H1 (cell line): ENCODE measurements around the gene RASAL2. TPM values are rescaled to one million over a fixed set of nuclear protein-coding genes. Genes with fewer than 3 reads are reported as not detected.

Source experiments
- CTCF ChIA-PET: fragments of 300-600 bp; sonication (Branson Sonifier 250); formaldehyde crosslinking; loops from one replicate; lab custom pipeline; 2021; ENCODE audit not compliant: partially characterized antibody; lab: Charles Lee
- POLR2A ChIA-PET: fragments of 300-600 bp; sonication (Branson Sonifier 250); formaldehyde crosslinking; loops from one replicate; lab custom pipeline; 2021; ENCODE audit warnings: inconsistent platforms; ENCODE audit not compliant: partially characterized antibody; lab: Charles Lee
- DNase-seq, 2 experiments: peaks; one replicate each; pipeline versions ENCODE4 v3.0.0 to v3.0.0-alpha.2; 2010 to 2022; ENCODE audit warnings: low spot score in 2 of 2, low read depth in 1 of 2, mixed read lengths in 1 of 2
- FAIRE-seq: peaks from 2 replicates; lab custom pipeline; 2011; peaks lifted over from hg19 to GRCh38; lab: Jason Lieb, UNC
- H2AFZ ChIP-seq: 2 replicates; pipeline ENCODE4 v1.8.1; 2012; ENCODE audit warnings: low read length, inconsistent platforms
- H2AK5ac ChIP-seq: 2 replicates; pipeline ENCODE4 v1.6.1; 2013; ENCODE audit warnings: low read depth, low read length
- H2BK120ac ChIP-seq: replicated peaks from 2 replicates; pipeline ENCODE3; 2013; ENCODE audit warnings: low read depth, low read length, inconsistent platforms
- H2BK12ac ChIP-seq: 2 replicates; pipeline ENCODE4 v1.6.1; 2013; ENCODE audit warnings: low read depth, low read length
- H2BK15ac ChIP-seq: 2 replicates; pipeline ENCODE4 v1.6.1; 2013; ENCODE audit warnings: low read length
- H2BK20ac ChIP-seq: 2 replicates; pipeline ENCODE4 v1.6.1; 2013; ENCODE audit warnings: low read length
- H2BK5ac ChIP-seq: 2 replicates; pipeline ENCODE4 v1.6.1; 2013; ENCODE audit warnings: low read depth, low read length
- H3K14ac ChIP-seq: 2 replicates; pipeline ENCODE4 v1.6.1; 2013; ENCODE audit warnings: inconsistent platforms; ENCODE audit not compliant: insufficient read length
- H3K18ac ChIP-seq: 2 replicates; pipeline ENCODE4 v1.6.1; 2013; ENCODE audit warnings: low read length; ENCODE audit errors: extremely low read depth
- H3K23ac ChIP-seq: 2 replicates; pipeline ENCODE4 v1.6.1; 2013; ENCODE audit warnings: inconsistent platforms; ENCODE audit not compliant: insufficient read length
- H3K23me2 ChIP-seq: 2 replicates; pipeline ENCODE4 v1.6.1; 2013; ENCODE audit warnings: low read depth, low read length
- H3K27ac ChIP-seq: 2 replicates; pipeline ENCODE4 v1.6.1; 2011; ENCODE audit warnings: low read depth, low read length, inconsistent platforms
- H3K27me3 ChIP-seq, 4 experiments: replicated peaks in 1 of 4; 1 replicate in 1 of 4; 2 replicates in 3 of 4; pipeline versions ENCODE4 v1.6.1 to v1.8.1; 2011 to 2013; ENCODE audit warnings: low read length in 3 of 4, mild to moderate bottlenecking in 3 of 4, inconsistent platforms in 2 of 4, mixed read lengths in 2 of 4, moderate library complexity in 1 of 4; ENCODE audit not compliant: control insufficient read depth in 3 of 4, insufficient read depth in 3 of 4; ENCODE audit errors: extremely low read depth in 1 of 4
- H3K36me3 ChIP-seq, 4 experiments: 2 replicates each; pipeline versions ENCODE4 v1.6.1 to v1.8.1; 2011 to 2013; ENCODE audit warnings: mild to moderate bottlenecking in 4 of 4, low read length in 3 of 4, moderate library complexity in 2 of 4, control low read depth in 1 of 4, inconsistent platforms in 1 of 4; ENCODE audit not compliant: insufficient read depth in 4 of 4, control insufficient read depth in 2 of 4
- H3K4ac ChIP-seq: replicated peaks from 2 replicates; pipeline ENCODE3; 2013; ENCODE audit warnings: low read length, low read depth, mixed read lengths, inconsistent platforms; ENCODE audit not compliant: insufficient read length
- H3K4me1 ChIP-seq, 4 experiments: replicated peaks in 1 of 4; 1 replicate in 1 of 4; 2 replicates in 3 of 4; pipeline versions ENCODE4 v1.6.1 to v1.8.1; 2011 to 2013; ENCODE audit warnings: low read length in 3 of 4, inconsistent platforms in 2 of 4, mixed read lengths in 1 of 4; ENCODE audit not compliant: insufficient read depth in 4 of 4, control insufficient read depth in 3 of 4
- H3K4me2 ChIP-seq, 2 experiments: 2 replicates each; pipeline versions ENCODE4 v1.6.1 to v1.8.1; 2011 to 2013; ENCODE audit warnings: low read depth in 2 of 2, low read length in 2 of 2, control low read depth in 1 of 2, inconsistent platforms in 1 of 2, mild to moderate bottlenecking in 1 of 2; ENCODE audit not compliant: insufficient read depth in 1 of 2
- H3K4me3 ChIP-seq, 4 experiments: fragments of 200-600, 300-600 bp in 1 of 4; sonication (generic), shearing (Covaris generic), sonication (Bioruptor Twin) in 1 of 4; 2 replicates each; pipeline versions ENCODE4 v1.5.1 to v1.8.1; 2011 to 2016; ENCODE audit warnings: low read length in 4 of 4, low read depth in 3 of 4, control low read depth in 2 of 4, inconsistent platforms in 2 of 4, mild to moderate bottlenecking in 2 of 4, mixed read lengths in 1 of 4, moderate library complexity in 1 of 4; ENCODE audit not compliant: insufficient read depth in 2 of 4; ENCODE audit errors: extremely low read depth in 1 of 4
- H3K56ac ChIP-seq: replicated peaks from 2 replicates; pipeline ENCODE3; 2013; ENCODE audit warnings: low read depth, mild to moderate bottlenecking, mixed read lengths, low read length, inconsistent platforms; ENCODE audit not compliant: insufficient read length
- H3K79me1 ChIP-seq: 2 replicates; pipeline ENCODE4 v1.6.1; 2013; ENCODE audit warnings: low read depth, low read length, control low read depth
- H3K79me2 ChIP-seq, 2 experiments: 2 replicates each; pipeline versions ENCODE4 v1.6.1 to v1.8.1; 2012 to 2013; ENCODE audit warnings: low read length in 2 of 2, mild to moderate bottlenecking in 2 of 2, inconsistent platforms in 1 of 2; ENCODE audit not compliant: insufficient read depth in 2 of 2, control insufficient read depth in 1 of 2
- H3K9ac ChIP-seq, 4 experiments: replicated peaks in 1 of 4; 1 replicate in 1 of 4; 2 replicates in 3 of 4; pipeline versions ENCODE4 v1.6.1 to v1.8.1; 2011 to 2013; ENCODE audit warnings: low read depth in 3 of 4, low read length in 3 of 4, control low read depth in 2 of 4, mild to moderate bottlenecking in 2 of 4, moderate library complexity in 2 of 4, inconsistent platforms in 1 of 4; ENCODE audit errors: extremely low read depth in 1 of 4
- H3K9me3 ChIP-seq, 2 experiments: 2 replicates each; pipeline versions ENCODE4 v1.6.1 to v1.8.1; 2012 to 2013; ENCODE audit warnings: mild to moderate bottlenecking in 2 of 2, moderate library complexity in 2 of 2, control low read depth in 1 of 2, inconsistent platforms in 1 of 2, low read depth in 1 of 2, low read length in 1 of 2, mixed read lengths in 1 of 2; ENCODE audit not compliant: insufficient read depth in 2 of 2
- H4K20me1 ChIP-seq, 2 experiments: replicated peaks in 1 of 2; 2 replicates each; pipeline versions ENCODE3 to v1.8.1; 2011 to 2013; ENCODE audit warnings: inconsistent platforms in 2 of 2, low read length in 2 of 2, mild to moderate bottlenecking in 1 of 2; ENCODE audit not compliant: insufficient read depth in 2 of 2, control insufficient read depth in 1 of 2
- H4K5ac ChIP-seq: 2 replicates; pipeline ENCODE4 v1.6.1; 2013; ENCODE audit warnings: low read length, low read depth, mixed read lengths, inconsistent platforms; ENCODE audit not compliant: insufficient read length
- H4K8ac ChIP-seq: 2 replicates; pipeline ENCODE4 v1.8.0; 2013; ENCODE audit warnings: mild to moderate bottlenecking, moderate library complexity, low read length, inconsistent platforms; ENCODE audit not compliant: insufficient read depth; ENCODE audit errors: extremely low read depth
- H4K91ac ChIP-seq: replicated peaks from 2 replicates; pipeline ENCODE3; 2013; ENCODE audit warnings: low read length, mixed read lengths, inconsistent platforms; ENCODE audit not compliant: insufficient read length
- ASH2L ChIP-seq: fragments of 200-600, 300-600 bp; sonication (generic); IDR thresholded peaks from one replicate; pipeline ENCODE4 v1.7.1; 2017; ENCODE audit warnings: low read length
- NANOG ChIP-seq: IDR thresholded peaks from 2 replicates; pipeline ENCODE4 v1.6.1; 2011; ENCODE audit warnings: low read length, low read depth, mild to moderate bottlenecking, inconsistent platforms; ENCODE audit not compliant: insufficient read depth, poor library complexity, severe bottlenecking
- NRF1 ChIP-seq: IDR thresholded peaks from 2 replicates; pipeline ENCODE4 v1.6.1; 2011; ENCODE audit warnings: mild to moderate bottlenecking, low read depth, low read length, improper control_type of control experiment
- POU5F1 ChIP-seq: IDR thresholded peaks from 2 replicates; pipeline ENCODE4 v1.6.1; 2011; ENCODE audit warnings: low read depth, mild to moderate bottlenecking, low read length, moderate library complexity
- SIN3A ChIP-seq, 2 experiments: IDR thresholded peaks in 1 of 2; conservative IDR thresholded peaks in 1 of 2; 2 replicates each; pipeline ENCODE4 v1.6.1; 2011 to 2012; ENCODE audit warnings: low read length in 2 of 2, improper control_type of control experiment in 1 of 2, low read depth in 1 of 2, mild to moderate bottlenecking in 1 of 2
- SP4 ChIP-seq: IDR thresholded peaks from 2 replicates; pipeline ENCODE4 v1.6.1; 2012; ENCODE audit warnings: low read length, inconsistent platforms
- TAF1 ChIP-seq: IDR thresholded peaks from 2 replicates; pipeline ENCODE4 v1.6.1; 2011; ENCODE audit warnings: mild to moderate bottlenecking, low read depth, low read length
- TAF7 ChIP-seq: optimal IDR thresholded peaks from 2 replicates; pipeline ENCODE3; 2011; ENCODE audit warnings: low read depth, mild to moderate bottlenecking, inconsistent platforms, low read length, moderate library complexity, borderline replicate concordance
- ZNF274 ChIP-seq: IDR thresholded peaks from 2 replicates; pipeline ENCODE4 v1.7.0; 2012; ENCODE audit warnings: low read length, borderline replicate concordance; ENCODE audit errors: extremely low read depth
- WGBS, 2 experiments: shearing (Covaris generic) in 1 of 2; methylation state at CpG; one replicate each; pipeline versions ENCODE4 v1.1.6 to v1.1.7; 2013 to 2015; ENCODE audit warnings: low lambda C conversion rate in 2 of 2, mixed read lengths in 2 of 2, inconsistent platforms in 1 of 2, low coverage in 1 of 2, missing lambda C conversion rate in 1 of 2; ENCODE audit not compliant: insufficient replicate concordance in 2 of 2, insufficient coverage in 1 of 2, insufficient read length in 1 of 2; ENCODE audit errors: extremely low coverage in 1 of 2, missing lambda C conversion rate in 1 of 2; 5-methylcytosine and 5-hydroxymethylcytosine counted together
- polyA plus RNA-seq, 7 experiments: library from polyadenylated mRNA; depleted of rRNA in 3 of 7; stranded (reverse) in 5 of 7; unstranded in 2 of 7; fragments of >200 nt in 5 of 7; fragments of 200-250 nt in 2 of 7; gene quantifications; 1 replicate in 5 of 7; 2 replicates in 1 of 7; 4 replicates in 1 of 7; pipeline versions ENCODE4 v1.2.1 to v1.2.3, GENCODE V29; 2011 to 2013; ENCODE audit warnings: missing spikeins in 2 of 7, mixed read lengths in 2 of 7
- total RNA-seq: library from RNA; stranded (reverse); fragmentation: NEBNext Ultra II Directional; extraction: Animal tissue kit (Norgen Biotek cat#: 25700); gene quantifications from 2 replicates; pipeline ENCODE4 v1.2.1, GENCODE V29; 2021

Gene RASAL2
- total and polyA plus RNA-seq, 2 of the 8 experiments (the other 6 are each of a cell fraction or from before 2014, with no cell fraction given), result 15.9 to 32.5 TPM

DNA sequence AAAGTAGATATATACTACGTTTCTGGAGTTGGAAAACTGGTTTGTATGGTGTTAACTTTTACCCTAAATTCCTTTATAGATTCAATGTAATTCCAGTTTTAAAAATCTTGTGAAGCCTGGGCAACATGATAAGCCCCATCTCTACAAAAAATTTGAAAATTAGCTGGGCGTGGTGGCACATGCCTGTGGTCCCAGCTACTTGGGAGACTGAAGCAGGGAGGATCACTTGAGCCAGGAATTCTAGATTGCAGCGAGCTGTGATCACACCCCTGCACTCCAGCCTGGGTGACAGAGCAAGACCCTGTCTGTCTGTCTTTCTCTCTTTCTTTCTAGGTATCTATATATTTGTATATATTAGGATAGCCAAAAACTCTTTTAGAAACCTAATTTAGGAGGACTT lies 260.9 kb downstream of the RASAL2 start:
- no peak for TF ChIP-seq TAF1
- TF ChIP-seq ASH2L, result no peak
- no peak for TF ChIP-seq ZNF274
- no peak for TF ChIP-seq NRF1
- no peak for TF ChIP-seq POU5F1
- no peak for TF ChIP-seq SP4
- TF ChIP-seq NANOG, result no peak
- TF ChIP-seq SIN3A (conservative IDR thresholded peaks at IDR 0.05 in 1 of 2, IDR thresholded peaks at IDR 0.05 in 1 of 2; ENCODE audit: low read depth in 1 of 2, low read length in 2 of 2), result no peak
- TF ChIP-seq TAF7, result no peak

More for the DNA sequence above, 260.9 kb downstream of the RASAL2 start:
- no peak overlapping the region for H2BK12ac ChIP-seq
- no peak overlapping the region for H2AFZ ChIP-seq
- H3K23ac ChIP-seq, result no peak overlapping the region
- H3K79me1 ChIP-seq, result peaks cover 2% of the 10 kb centered on the region; the same call in 1 of the 2 replicates
- no peak overlapping the region for H3K14ac ChIP-seq
- no peak overlapping the region for H2BK120ac ChIP-seq
- ChIA-PET CTCF (interaction anchor here (0.9 to 3.3 kb wide), 3 partner anchors 10 to 59 kb away, joined by 3 to 12 read pairs (median 6); no protein-coding TSS in a partner anchor), POLR2A (no interaction called here)
- no peak overlapping the region for H3K56ac ChIP-seq
- no peak overlapping the region for H4K5ac ChIP-seq
- H3K79me2 ChIP-seq, result peaks cover 0 to 22% of the 10 kb centered on the region in 2 experiments; a peak in 2 of 4 replicates
- FAIRE-seq (no peak), DNase-seq (no peak)
- no peak overlapping the region for H3K18ac ChIP-seq
- no peak overlapping the region for H3K4ac ChIP-seq
- no peak overlapping the region for H2AK5ac ChIP-seq
- H3K27ac ChIP-seq, result no peak overlapping the region
- H3K9me3 ChIP-seq, result peaks cover 4 to 5% of the 10 kb centered on the region in 2 experiments; a peak in 3 of 4 replicates
- H3K4me2 ChIP-seq, result no peak overlapping the region
- H3K9ac ChIP-seq, result no peak overlapping the region
- H3K36me3 ChIP-seq, result no peaks in the 10 kb centered on the region
- no peaks in the 10 kb centered on the region for H3K4me1 ChIP-seq
- H4K20me1 ChIP-seq, result no peaks in the 10 kb centered on the region
- no peak overlapping the region for H4K8ac ChIP-seq
- H2BK15ac ChIP-seq, result no peak overlapping the region
- 87% methylated on average over 3 of the region's 3 CpGs; no CpG with 5 or more reads in 1 of the 2 experiments for WGBS, 2 experiments
- no peak overlapping the region for H3K4me3 ChIP-seq
- H3K27me3 ChIP-seq, result no peaks in the 10 kb centered on the region
- no peak overlapping the region for H2BK20ac ChIP-seq
- H3K23me2 ChIP-seq, result no peaks in the 10 kb centered on the region
- H2BK5ac ChIP-seq, result no peak overlapping the region
- no peak overlapping the region for H4K91ac ChIP-seq
